SK-N-SH treated with all-trans-retinoic acid at 6 μM for 48 hours (cell line): ENCODE data around the gene CDHR3.

Experiments used
- ATAC-seq: fragments of 200-7000 bp; cut with Tn5 transposase; 3 replicates; pipeline ENCODE4 v1.9.1; 2020; ENCODE audit warnings: mild to moderate bottlenecking, moderate library complexity
- ARNTL ChIP-seq: fragments of 450-650 bp; formaldehyde crosslinking; IDR thresholded peaks from 2 replicates; pipeline ENCODE4 v1.5.0; 2020; ENCODE audit warnings: low read depth, mild to moderate bottlenecking, moderate library complexity, borderline replicate concordance
- BACH2 ChIP-seq: fragments of 250-450 bp; sonication (Bioruptor Pico); IDR thresholded peaks from 2 replicates; pipeline ENCODE4 v1.9.0; 2021; ENCODE audit warnings: mild to moderate bottlenecking, borderline replicate concordance
- CREB5 ChIP-seq: fragments of 250-450 bp; sonication (Bioruptor Pico); IDR thresholded peaks from 2 replicates; pipeline ENCODE4 v1.5.1; 2020; ENCODE audit warnings: low read depth, mild to moderate bottlenecking, moderate library complexity
- CSDC2 ChIP-seq: fragments of 250-450 bp; sonication (Bioruptor Pico); IDR thresholded peaks from 2 replicates; pipeline ENCODE4 v1.5.0; 2020; ENCODE audit warnings: mild to moderate bottlenecking, moderate library complexity
- CSRNP3 ChIP-seq: fragments of 250-450 bp; sonication (Bioruptor Pico); IDR thresholded peaks from 2 replicates; pipeline ENCODE4 v1.5.1; 2021; ENCODE audit warnings: mild to moderate bottlenecking, moderate library complexity
- ESRRG ChIP-seq: fragments of 250-450 bp; sonication (Bioruptor Pico); IDR thresholded peaks from 2 replicates; pipeline ENCODE4 v1.6.1; 2021; ENCODE audit warnings: mild to moderate bottlenecking
- GLIS3 ChIP-seq: fragments of 250-450 bp; sonication (Bioruptor Pico); IDR thresholded peaks from 2 replicates; pipeline ENCODE4 v1.5.0; 2020; ENCODE audit warnings: mild to moderate bottlenecking, moderate library complexity
- OSR1 ChIP-seq: fragments of 250-450 bp; sonication (Bioruptor Pico); IDR thresholded peaks from 2 replicates; pipeline ENCODE4 v1.8.0; 2022; ENCODE audit warnings: moderate library complexity, mild to moderate bottlenecking, inconsistent platforms
- POU6F1 ChIP-seq: fragments of 250-450 bp; sonication (Bioruptor Pico); IDR thresholded peaks from 2 replicates; pipeline ENCODE4 v1.8.0; 2021; ENCODE audit warnings: low read depth, mild to moderate bottlenecking, moderate library complexity, borderline replicate concordance
- PPARA ChIP-seq: fragments of 250-450 bp; sonication (Bioruptor Pico); IDR thresholded peaks from 2 replicates; pipeline ENCODE4 v1.5.0; 2020; ENCODE audit warnings: mild to moderate bottlenecking, borderline replicate concordance
- SNAI2 ChIP-seq: fragments of 250-450 bp; sonication (Bioruptor Pico); IDR thresholded peaks from 2 replicates; pipeline ENCODE4 v1.5.0; 2020; ENCODE audit warnings: mild to moderate bottlenecking, moderate library complexity
- TCF4 ChIP-seq: fragments of 250-450 bp; sonication (Bioruptor Pico); IDR thresholded peaks from 2 replicates; pipeline ENCODE4 v1.8.0; 2021; ENCODE audit warnings: mild to moderate bottlenecking, moderate library complexity, borderline replicate concordance
- TOX ChIP-seq: fragments of 250-450 bp; sonication (Bioruptor Pico); IDR thresholded peaks from 2 replicates; pipeline ENCODE4 v1.8.0; 2021; ENCODE audit warnings: mild to moderate bottlenecking, moderate library complexity, borderline replicate concordance
- TSHZ2 ChIP-seq: fragments of 250-450 bp; sonication (Bioruptor Pico); IDR thresholded peaks from 2 replicates; pipeline ENCODE4 v1.5.0; 2020; ENCODE audit warnings: mild to moderate bottlenecking, moderate library complexity
- ZC3H10 ChIP-seq: fragments of 250-450 bp; sonication (Bioruptor Pico); IDR thresholded peaks from 2 replicates; pipeline ENCODE4 v1.5.1; 2021; ENCODE audit warnings: mild to moderate bottlenecking, moderate library complexity
- ZFP3 ChIP-seq: fragments of 250-450 bp; sonication (Bioruptor Pico); IDR thresholded peaks from 2 replicates; pipeline ENCODE4 v1.5.0; 2020; ENCODE audit warnings: mild to moderate bottlenecking, moderate library complexity
- ZNF565 ChIP-seq: fragments of 450-650 bp; formaldehyde crosslinking; conservative IDR thresholded peaks from 2 replicates; pipeline ENCODE4 v1.5.0; 2020; ENCODE audit warnings: low read depth, mild to moderate bottlenecking, moderate library complexity
- ZNF70 ChIP-seq: fragments of 450-650 bp; formaldehyde crosslinking; IDR thresholded peaks from 2 replicates; pipeline ENCODE4 v1.5.0; 2020; ENCODE audit warnings: mild to moderate bottlenecking, moderate library complexity
- ZNF8 ChIP-seq: fragments of 450-650 bp; formaldehyde crosslinking; IDR thresholded peaks from 2 replicates; pipeline ENCODE4 v1.5.0; 2020; ENCODE audit warnings: mild to moderate bottlenecking, moderate library complexity

CDHR3 gene

GRCh38 chr7:106065575-106066500 is 102.8 kb downstream of the CDHR3 start:
- no peak for ATAC-seq
- TF ChIP-seq BACH2 (CRISPR knock-in tag) = no peak
- TF ChIP-seq TOX (CRISPR knock-in tag) = no peak
- no peak for TF ChIP-seq GLIS3
- TF ChIP-seq ZC3H10 (CRISPR knock-in tag) = no peak
- TF ChIP-seq ZNF8 = no peak
- no peak for TF ChIP-seq POU6F1 (CRISPR knock-in tag)
- no peak for TF ChIP-seq ESRRG (CRISPR knock-in tag)
- TF ChIP-seq TSHZ2 (CRISPR knock-in tag) = no peak
- no peak for TF ChIP-seq SNAI2 (CRISPR knock-in tag)
- TF ChIP-seq CSRNP3 (CRISPR knock-in tag) = no peak
- no peak for TF ChIP-seq ARNTL (CRISPR knock-in tag)
- no peak for TF ChIP-seq ZFP3 (CRISPR knock-in tag)
- no peak for TF ChIP-seq ZNF565 (CRISPR knock-in tag)

GRCh38 chr7:106067678-106068077 is 104.6 kb downstream of the CDHR3 start:
- no peak for ATAC-seq
- TF ChIP-seq SNAI2 (CRISPR knock-in tag) (no peak), TOX (CRISPR knock-in tag) (no peak), TSHZ2 (CRISPR knock-in tag) (no peak), GLIS3 (no peak), PPARA (no peak), OSR1 (CRISPR knock-in tag) (no peak), CREB5 (CRISPR knock-in tag) (no peak), CSDC2 (CRISPR knock-in tag) (no peak), ZNF70 (CRISPR knock-in tag) (no peak), BACH2 (CRISPR knock-in tag) (no peak), ARNTL (CRISPR knock-in tag) (no peak), TCF4 (CRISPR knock-in tag) (no peak), ESRRG (CRISPR knock-in tag) (no peak)
